Heart left ventricle (tissue), 16 donors: Measurements from ENCODE around the gene PCTP. TPM values are rescaled to one million over a fixed set of nuclear protein-coding genes. Genes with fewer than 3 reads are reported as not detected.
A peak's percentile ranks its signal among the peaks of the same experiment; 100 is the strongest.

Source experiments
- ATAC-seq, 4 donors: fragments of 200-7000 bp; cut with Tn5 transposase; one replicate each; pipeline ENCODE4 v1.9.1; 2020 to 2022; ENCODE audit warnings: moderate library complexity in 4 of 4, mild to moderate bottlenecking in 3 of 4, moderate number of reproducible peaks in 1 of 4
- DNase-seq, 5 donors: peaks; one replicate each; pipeline ENCODE4 v3.0.0-alpha.2; 2020
- H3K27ac ChIP-seq, 12 donors: fragments of 200-600 bp; sonication (generic) in 4 of 12; one replicate each; pipeline versions ENCODE4 v1.5.0 to v1.8.0; 2016 to 2022; ENCODE audit warnings: mild to moderate bottlenecking in 2 of 12
- H3K27me3 ChIP-seq, 9 donors: fragments of 200-600 bp; sonication (generic) in 2 of 9; one replicate each; pipeline versions ENCODE4 v1.5.1 to v1.8.0; 2016 to 2022; ENCODE audit warnings: mild to moderate bottlenecking in 3 of 9
- H3K36me3 ChIP-seq, 9 donors: fragments of 200-600 bp; sonication (generic) in 2 of 9; one replicate each; pipeline versions ENCODE4 v1.5.0 to v1.8.0; 2018 to 2022; ENCODE audit warnings: mild to moderate bottlenecking in 2 of 9
- H3K4me1 ChIP-seq, 12 donors: fragments of 200-600 bp; sonication (generic) in 4 of 12; one replicate each; pipeline versions ENCODE4 v1.5.0 to v1.8.0; 2016 to 2022; ENCODE audit warnings: mild to moderate bottlenecking in 3 of 12
- H3K4me3 ChIP-seq, 12 donors: fragments of 200-600 bp; sonication (generic) in 4 of 12; one replicate each; pipeline versions ENCODE4 v1.5.0 to v1.8.0; 2017 to 2022; ENCODE audit warnings: mild to moderate bottlenecking in 9 of 12, moderate library complexity in 4 of 12
- H3K9me3 ChIP-seq, 12 donors: fragments of 200-600 bp; sonication (generic) in 4 of 12; one replicate each; pipeline versions ENCODE4 v1.5.0 to v1.8.0; 2016 to 2022; ENCODE audit warnings: mild to moderate bottlenecking in 1 of 12
- POLR2A ChIP-seq, 2 donors: fragments of 450-650 bp; IDR thresholded peaks; one replicate each; pipeline ENCODE4 v1.6.1; 2017; ENCODE audit warnings: antibody characterized with exemption in 2 of 2, mild to moderate bottlenecking in 2 of 2, moderate library complexity in 2 of 2
- WGBS, 4 donors: extraction: QIAGEN DNeasy Blood & Tissue Kit in 2 of 4; methylation state at CpG; one replicate each; pipeline versions ENCODE4 v1.1.5 to v1.1.7; 2013 to 2018; 5-methylcytosine and 5-hydroxymethylcytosine counted together
- intact Hi-C, 10 donors: fragments of 100-400 bp; cut with DNase I; formaldehyde crosslinking; loops; one replicate each; pipeline versions ENCODE4 v1.11.1 to v1.14.2; 2022
- polyA plus RNA-seq, 2 donors: library from polyadenylated mRNA; stranded (reverse); fragments of 200-250 nt; gene quantifications; one replicate each; pipeline ENCODE4 v1.2.3, GENCODE V29; 2013
- total RNA-seq, 9 donors: library from RNA; depleted of rRNA in 2 of 9; stranded (reverse); fragments of >200 nt in 2 of 9; fragmentation: NEBNext Ultra II Directional in 3 of 9; extraction: Animal tissue kit (Norgen Biotek cat#: 25700) in 3 of 9; gene quantifications; one replicate each; pipeline versions ENCODE4 v1.1.0 to v1.2.4, GENCODE V29; 2016 to 2023
- TF ChIP-seq, protein P1 (sequence below), 12 donors: fragments of 200-600 bp; sonication (generic) in 4 of 12; IDR thresholded peaks; one replicate each; pipeline versions ENCODE4 v1.5.0 to v1.8.0; 2018 to 2022; ENCODE audit warnings: antibody characterized with exemption in 12 of 12, mild to moderate bottlenecking in 5 of 12
- donor health status: ischemic (EF 13 %, LVEDD 7.1; RV severe dilation, severe dysfunction).
- donor health status: healthy with polysubstance abuse.
- donor health status: DM: no; HTN: yes; CAD: no.
- donor health status: DM: no; HTN: no; CAD: no.
- donor health status: ischemic (EF 25% LVEDD 6.9; RV normal size, moderate dysfunction).
- donor health status: ischemic (EF 25% LVEDD 5.7; RV mildly dilated, moderate dysfunction).
- donor health status: healthy.
- donor health status: DM: yes; HTN: yes; CAD: no.
- donor health status: ischemic (EF 35%, LVEDD 5.7; RV mildly dilated, moderate dysfunction).
- donor health status: nonischemic (EF 11% LVEDD 7.7; RV severe dilation, severe dysfunction).
- donor health status: DM: yes; HTN: yes; CAD: no.
- donor health status: PGD.
- donor health status: ischemic (EF 29% LVEDD 5.4; RV normal size, mild dysfunction).
- donor health status: nonischemic (EF 23%, LVEDD 6.1; RV moderate dilation, normal function).

The PCTP gene
- total and polyA plus RNA-seq, 11 donors: 11.8 to 22.6 (median 18.6) TPM

DNA sequence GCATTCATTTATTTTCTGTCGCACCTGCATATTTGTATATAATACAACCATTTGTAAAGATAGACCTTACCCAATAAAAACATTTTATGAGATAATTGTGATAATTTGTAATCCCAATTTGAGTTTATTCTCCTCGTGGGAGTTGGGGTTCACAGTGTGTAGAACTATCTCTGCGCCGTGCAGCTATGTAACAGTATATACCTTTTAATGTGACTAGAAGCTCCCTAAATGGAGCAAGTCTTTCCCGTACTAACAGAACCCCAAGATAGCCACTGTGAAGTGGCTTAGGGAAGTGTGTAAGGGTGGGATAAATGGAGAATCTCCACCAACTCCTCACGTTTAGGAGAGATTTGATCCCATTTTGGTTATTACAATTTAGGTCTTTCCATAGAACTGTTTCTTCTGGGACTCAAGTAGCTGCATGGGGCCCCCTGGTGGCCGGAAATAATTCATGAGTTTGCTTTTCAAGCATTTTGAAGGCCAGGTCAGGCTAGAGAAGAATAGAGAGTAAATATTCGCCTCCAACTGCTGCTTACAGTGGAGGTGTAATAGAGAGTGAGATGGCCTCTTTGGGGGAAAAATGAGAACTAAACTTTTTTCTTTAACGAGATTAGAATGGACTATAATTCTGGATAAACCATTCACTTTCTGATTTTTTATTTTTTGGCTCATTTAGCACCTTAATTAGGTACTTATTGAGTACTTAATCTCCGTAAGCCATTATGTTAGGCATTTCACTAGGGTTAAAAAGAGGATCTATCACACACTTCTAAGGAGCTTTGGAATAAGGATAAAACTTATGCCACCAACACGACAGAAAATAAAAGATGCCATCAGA, 32.7 kb upstream of the PCTP start:
- Histone ChIP-seq H3K36me3 (peaks cover 0 to 13% (median 0%) of the 10 kb centered on the region in 9 donors), H3K9me3 (no peaks in the 10 kb centered on the region), H3K27ac (no peak overlapping the region), H3K4me3 (no peak overlapping the region), H3K27me3 (no peaks in the 10 kb centered on the region), H3K4me1 (peaks cover 0 to 12% (median 4%) of the 10 kb centered on the region in 12 donors)
- 51 to 56% (median 53%) methylated on average over 11 of the region's 11 CpGs for WGBS, 4 donors
- peak; percentile 63 to 83 (median 68) for DNase-seq
- peak in 2 of 4 donors; percentile 50 to 52 for ATAC-seq
- TF ChIP-seq, protein P1, sequence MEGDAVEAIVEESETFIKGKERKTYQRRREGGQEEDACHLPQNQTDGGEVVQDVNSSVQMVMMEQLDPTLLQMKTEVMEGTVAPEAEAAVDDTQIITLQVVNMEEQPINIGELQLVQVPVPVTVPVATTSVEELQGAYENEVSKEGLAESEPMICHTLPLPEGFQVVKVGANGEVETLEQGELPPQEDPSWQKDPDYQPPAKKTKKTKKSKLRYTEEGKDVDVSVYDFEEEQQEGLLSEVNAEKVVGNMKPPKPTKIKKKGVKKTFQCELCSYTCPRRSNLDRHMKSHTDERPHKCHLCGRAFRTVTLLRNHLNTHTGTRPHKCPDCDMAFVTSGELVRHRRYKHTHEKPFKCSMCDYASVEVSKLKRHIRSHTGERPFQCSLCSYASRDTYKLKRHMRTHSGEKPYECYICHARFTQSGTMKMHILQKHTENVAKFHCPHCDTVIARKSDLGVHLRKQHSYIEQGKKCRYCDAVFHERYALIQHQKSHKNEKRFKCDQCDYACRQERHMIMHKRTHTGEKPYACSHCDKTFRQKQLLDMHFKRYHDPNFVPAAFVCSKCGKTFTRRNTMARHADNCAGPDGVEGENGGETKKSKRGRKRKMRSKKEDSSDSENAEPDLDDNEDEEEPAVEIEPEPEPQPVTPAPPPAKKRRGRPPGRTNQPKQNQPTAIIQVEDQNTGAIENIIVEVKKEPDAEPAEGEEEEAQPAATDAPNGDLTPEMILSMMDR (IDR thresholded peaks at IDR 0.05): peak; percentile 70 to 90 (median 82)
- no peak for TF ChIP-seq POLR2A (IDR thresholded peaks at IDR 0.05)
- intact Hi-C loops: loop anchor here (1.0 to 10.0 kb wide), 8 partner anchors 47 to 192 kb away; no protein-coding TSS in a partner anchor

DNA sequence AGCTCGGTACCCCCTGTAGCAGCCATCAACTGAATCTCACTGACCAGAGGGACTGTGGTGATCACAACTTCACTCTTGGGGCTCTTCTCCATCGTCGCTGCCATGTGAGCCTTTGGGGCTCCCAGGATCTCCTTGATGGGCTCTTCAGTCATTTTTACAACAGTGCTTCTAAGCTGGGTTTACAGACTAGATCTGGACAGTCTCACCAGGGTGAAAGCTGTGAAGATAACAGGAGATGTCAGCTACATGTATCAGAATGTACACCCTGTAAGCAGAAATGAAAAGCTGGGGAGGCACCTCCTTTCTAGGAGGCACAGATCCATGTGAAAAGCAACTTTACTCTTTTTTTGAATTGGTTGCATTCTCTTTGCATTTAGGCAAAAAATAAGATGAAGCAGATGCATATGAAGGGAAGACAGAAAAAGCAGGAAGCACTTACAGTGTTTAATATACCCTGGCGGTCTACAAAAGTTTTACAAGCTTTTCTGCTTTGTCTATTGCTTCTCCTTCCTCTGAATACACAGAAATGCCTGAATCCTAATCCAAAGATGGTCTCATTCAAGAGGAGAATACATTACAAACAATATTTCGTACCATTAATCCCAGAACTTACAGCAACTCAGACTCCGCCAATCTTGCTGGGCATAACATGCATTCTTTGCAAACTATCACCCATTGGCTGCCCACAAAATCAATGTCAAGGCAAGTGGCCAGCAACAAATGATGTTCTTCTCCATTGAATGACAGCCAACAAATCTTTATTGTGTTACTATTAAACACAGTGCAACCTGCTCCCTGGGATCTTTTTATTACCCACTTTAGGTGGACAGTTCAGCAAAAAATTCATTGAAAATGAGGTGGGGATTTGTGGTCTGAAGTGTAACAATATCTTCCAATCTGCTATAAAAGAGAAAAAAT, 29.7 kb upstream of the PCTP start:
- peak overlapping the region in 8 of 12 donors; percentile 32 to 47 (median 40) for H3K4me3 ChIP-seq
- WGBS, 4 donors: 73 to 87% (median 85%) methylated on average over 6 of the region's 6 CpGs

DNA sequence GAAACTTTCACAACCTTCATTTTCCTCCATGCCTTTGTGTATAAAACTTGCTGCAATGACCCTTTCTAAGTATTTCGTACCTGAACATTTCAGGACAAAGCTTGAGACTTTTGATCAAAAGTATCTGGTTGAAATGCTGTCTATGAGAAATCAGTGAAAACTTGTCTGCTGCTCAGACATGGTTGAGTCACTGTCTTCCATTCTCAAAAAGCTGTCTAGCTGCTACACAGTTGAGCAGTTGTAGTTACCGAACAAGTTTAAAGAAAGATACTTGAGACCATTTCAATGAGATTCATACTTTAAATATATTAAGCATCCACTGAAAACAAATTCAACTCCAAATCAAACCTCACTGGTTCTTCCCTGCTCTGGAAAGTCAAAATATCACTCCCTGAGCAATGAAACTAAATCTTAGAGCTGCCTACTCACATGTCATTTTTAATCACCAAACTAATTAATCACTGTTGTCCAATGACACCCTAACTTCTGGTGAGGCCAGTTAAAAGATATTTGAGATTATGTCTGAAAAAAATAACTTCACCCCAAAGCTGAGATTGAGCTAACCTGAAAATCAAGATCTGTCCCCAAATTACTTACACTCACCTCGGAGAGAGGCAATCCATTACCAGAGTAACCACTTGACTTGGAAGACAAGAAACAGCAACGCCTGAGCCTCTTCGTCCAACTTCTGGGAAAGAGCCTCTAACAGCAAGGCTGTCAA, 28.7 kb upstream of the PCTP start:
- ATAC-seq (peak in 1 of 4 donors; percentile 4), DNase-seq (no peak)
- Histone ChIP-seq H3K4me1 (peaks cover 0 to 43% (median 13%) of the 10 kb centered on the region in 12 donors), H3K9me3 (no peaks in the 10 kb centered on the region), H3K27me3 (no peaks in the 10 kb centered on the region), H3K27ac (peak overlapping the region in 10 of 12 donors; percentile 30 to 78 (median 44)), H3K4me3 (peak overlapping the region in 11 of 12 donors; percentile 9 to 47 (median 35)), H3K36me3 (peaks cover 0 to 13% (median 0%) of the 10 kb centered on the region in 9 donors)
- intact Hi-C loops: loop anchor here in 2 of 10 donors (5.0 to 10.0 kb wide), 3 partner anchors 35 to 297 kb away; partner anchors contain the start of gene MMD (in 1 of the 2)
- no peak for TF ChIP-seq POLR2A (IDR thresholded peaks at IDR 0.05)
- TF ChIP-seq, protein P1 (IDR thresholded peaks at IDR 0.05): no peak
- 51 to 55% (median 52%) methylated on average over 5 of the region's 5 CpGs for WGBS, 4 donors

More for the DNA sequence above, 29.7 kb upstream of the PCTP start:
- ATAC-seq: no peak
- Histone ChIP-seq H3K27me3 (no peaks in the 10 kb centered on the region), H3K36me3 (peaks cover 0 to 13% (median 0%) of the 10 kb centered on the region in 9 donors), H3K27ac (peak overlapping the region in 1 of 12 donors; percentile 45), H3K4me1 (peaks cover 0 to 35% (median 8%) of the 10 kb centered on the region in 12 donors), H3K9me3 (no peaks in the 10 kb centered on the region)
- intact Hi-C loops: loop anchor here in 2 of 10 donors (5.0 to 10.0 kb wide), 3 partner anchors 36 to 296 kb away; partner anchors contain the start of gene MMD (in 1 of the 2)
- TF ChIP-seq, protein P1 (IDR thresholded peaks at IDR 0.05): no peak
- DNase-seq: no peak
